ENCODE measurements around the gene CA5A.

GRCh38 chr16:87948119-87948545 is 11.8 kb upstream of the CA5A start:
- no peak for TF ChIP-seq EZH2 (IDR thresholded peaks at IDR 0.05)
- no peak for TF ChIP-seq POLR2AphosphoS5 (IDR thresholded peaks at IDR 0.05; ENCODE audit: borderline replicate concordance, low read depth, low read length)
- TF ChIP-seq FOXP2 (optimal IDR thresholded peaks at IDR 0.05; ENCODE audit: control extremely low read depth, extremely low read length, insufficient read depth), result no peak
